Measurements from ENCODE around the gene MED8. TPM values are rescaled to one million over a fixed set of nuclear protein-coding genes. Genes with fewer than 3 reads are reported as not detected.

Gene MED8
- total and polyA plus RNA-seq, 2 experiments from 2014 or later: 16.6 to 25.7 TPM

GRCh38 chr1:43354471-43354870 is 35.1 kb downstream of the MED8 start:
- H3K4me3 Mint-ChIP-seq: no peak overlapping the region; the same call in 2 of the 3 replicates
- Histone ChIP-seq H3K27me3 (ENCODE audit: insufficient read depth) (no peaks in the 10 kb centered on the region), H2AFZ (no peak overlapping the region), H3F3A (replicated peaks; ENCODE audit: low read depth) (peaks cover 9% of the 10 kb centered on the region; the same call in 1 of the 2 replicates), H3K36me3 (ENCODE audit: insufficient read depth) (peaks cover under 1% of the 10 kb centered on the region; the same call in 1 of the 2 replicates), H3K9me2 (ENCODE audit: insufficient read depth) (no peaks in the 10 kb centered on the region), H4K20me1 (replicated peaks; ENCODE audit: insufficient read depth) (no peaks in the 10 kb centered on the region; the same call in 1 of the 2 replicates), H3K4me3 (no peak overlapping the region), H3K79me2 (replicated peaks; ENCODE audit: insufficient read depth) (peaks cover 10% of the 10 kb centered on the region), H3K27ac (ENCODE audit: low read depth) (no peak overlapping the region), H3K4me2 (no peak overlapping the region), H3K4me1 (ENCODE audit: insufficient read depth) (peaks cover 18% of the 10 kb centered on the region)
- TF ChIP-seq EZH2phosphoT487 (IDR thresholded peaks at IDR 0.05; ENCODE audit: unreplicated experiment) (no peak), REST (IDR thresholded peaks at IDR 0.05; ENCODE audit: unreplicated experiment) (no peak), ZNF331 (CRISPR knock-in tag; IDR thresholded peaks at IDR 0.05; ENCODE audit: low read depth) (no peak), ZNF114 (CRISPR knock-in tag; IDR thresholded peaks at IDR 0.05) (no peak), POLR2AphosphoS5 (IDR thresholded peaks at IDR 0.05; ENCODE audit: low read depth) (no peak), CREB1 (CRISPR knock-in tag; IDR thresholded peaks at IDR 0.05; ENCODE audit: low read depth) (no peak), JUNB (IDR thresholded peaks at IDR 0.05; ENCODE audit: unreplicated experiment) (no peak), NANOG (IDR thresholded peaks at IDR 0.05; ENCODE audit: borderline replicate concordance) (no peak), EZH2 (IDR thresholded peaks at IDR 0.05; ENCODE audit: low read depth, unreplicated experiment) (no peak), STAT1 (IDR thresholded peaks at IDR 0.05; ENCODE audit: unreplicated experiment) (no peak), ETS1 (IDR thresholded peaks at IDR 0.05) (no peak)
- TF ChIP-seq, protein P1, sequence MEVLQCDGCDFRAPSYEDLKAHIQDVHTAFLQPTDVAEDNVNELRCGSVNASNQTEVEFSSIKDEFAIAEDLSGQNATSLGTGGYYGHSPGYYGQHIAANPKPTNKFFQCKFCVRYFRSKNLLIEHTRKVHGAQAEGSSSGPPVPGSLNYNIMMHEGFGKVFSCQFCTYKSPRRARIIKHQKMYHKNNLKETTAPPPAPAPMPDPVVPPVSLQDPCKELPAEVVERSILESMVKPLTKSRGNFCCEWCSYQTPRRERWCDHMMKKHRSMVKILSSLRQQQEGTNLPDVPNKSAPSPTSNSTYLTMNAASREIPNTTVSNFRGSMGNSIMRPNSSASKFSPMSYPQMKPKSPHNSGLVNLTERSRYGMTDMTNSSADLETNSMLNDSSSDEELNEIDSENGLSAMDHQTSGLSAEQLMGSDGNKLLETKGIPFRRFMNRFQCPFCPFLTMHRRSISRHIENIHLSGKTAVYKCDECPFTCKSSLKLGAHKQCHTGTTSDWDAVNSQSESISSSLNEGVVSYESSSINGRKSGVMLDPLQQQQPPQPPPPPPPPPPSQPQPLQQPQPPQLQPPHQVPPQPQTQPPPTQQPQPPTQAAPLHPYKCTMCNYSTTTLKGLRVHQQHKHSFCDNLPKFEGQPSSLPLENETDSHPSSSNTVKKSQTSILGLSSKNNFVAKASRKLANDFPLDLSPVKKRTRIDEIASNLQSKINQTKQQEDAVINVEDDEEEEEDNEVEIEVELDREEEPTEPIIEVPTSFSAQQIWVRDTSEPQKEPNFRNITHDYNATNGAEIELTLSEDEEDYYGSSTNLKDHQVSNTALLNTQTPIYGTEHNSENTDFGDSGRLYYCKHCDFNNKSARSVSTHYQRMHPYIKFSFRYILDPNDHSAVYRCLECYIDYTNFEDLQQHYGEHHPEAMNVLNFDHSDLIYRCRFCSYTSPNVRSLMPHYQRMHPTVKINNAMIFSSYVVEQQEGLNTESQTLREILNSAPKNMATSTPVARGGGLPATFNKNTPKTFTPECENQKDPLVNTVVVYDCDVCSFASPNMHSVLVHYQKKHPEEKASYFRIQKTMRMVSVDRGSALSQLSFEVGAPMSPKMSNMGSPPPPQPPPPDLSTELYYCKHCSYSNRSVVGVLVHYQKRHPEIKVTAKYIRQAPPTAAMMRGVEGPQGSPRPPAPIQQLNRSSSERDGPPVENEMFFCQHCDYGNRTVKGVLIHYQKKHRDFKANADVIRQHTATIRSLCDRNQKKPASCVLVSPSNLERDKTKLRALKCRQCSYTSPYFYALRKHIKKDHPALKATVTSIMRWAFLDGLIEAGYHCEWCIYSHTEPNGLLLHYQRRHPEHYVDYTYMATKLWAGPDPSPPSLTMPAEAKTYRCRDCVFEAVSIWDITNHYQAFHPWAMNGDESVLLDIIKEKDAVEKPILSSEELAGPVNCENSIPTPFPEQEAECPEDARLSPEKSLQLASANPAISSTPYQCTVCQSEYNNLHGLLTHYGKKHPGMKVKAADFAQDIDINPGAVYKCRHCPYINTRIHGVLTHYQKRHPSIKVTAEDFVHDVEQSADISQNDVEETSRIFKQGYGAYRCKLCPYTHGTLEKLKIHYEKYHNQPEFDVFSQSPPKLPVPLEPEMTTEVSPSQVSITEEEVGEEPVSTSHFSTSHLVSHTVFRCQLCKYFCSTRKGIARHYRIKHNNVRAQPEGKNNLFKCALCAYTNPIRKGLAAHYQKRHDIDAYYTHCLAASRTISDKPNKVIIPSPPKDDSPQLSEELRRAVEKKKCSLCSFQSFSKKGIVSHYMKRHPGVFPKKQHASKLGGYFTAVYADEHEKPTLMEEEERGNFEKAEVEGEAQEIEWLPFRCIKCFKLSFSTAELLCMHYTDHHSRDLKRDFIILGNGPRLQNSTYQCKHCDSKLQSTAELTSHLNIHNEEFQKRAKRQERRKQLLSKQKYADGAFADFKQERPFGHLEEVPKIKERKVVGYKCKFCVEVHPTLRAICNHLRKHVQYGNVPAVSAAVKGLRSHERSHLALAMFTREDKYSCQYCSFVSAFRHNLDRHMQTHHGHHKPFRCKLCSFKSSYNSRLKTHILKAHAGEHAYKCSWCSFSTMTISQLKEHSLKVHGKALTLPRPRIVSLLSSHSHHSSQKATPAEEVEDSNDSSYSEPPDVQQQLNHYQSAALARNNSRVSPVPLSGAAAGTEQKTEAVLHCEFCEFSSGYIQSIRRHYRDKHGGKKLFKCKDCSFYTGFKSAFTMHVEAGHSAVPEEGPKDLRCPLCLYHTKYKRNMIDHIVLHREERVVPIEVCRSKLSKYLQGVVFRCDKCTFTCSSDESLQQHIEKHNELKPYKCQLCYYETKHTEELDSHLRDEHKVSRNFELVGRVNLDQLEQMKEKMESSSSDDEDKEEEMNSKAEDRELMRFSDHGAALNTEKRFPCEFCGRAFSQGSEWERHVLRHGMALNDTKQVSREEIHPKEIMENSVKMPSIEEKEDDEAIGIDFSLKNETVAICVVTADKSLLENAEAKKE (CRISPR knock-in tag; IDR thresholded peaks at IDR 0.05): no peak
- TF ChIP-seq, protein P2, sequence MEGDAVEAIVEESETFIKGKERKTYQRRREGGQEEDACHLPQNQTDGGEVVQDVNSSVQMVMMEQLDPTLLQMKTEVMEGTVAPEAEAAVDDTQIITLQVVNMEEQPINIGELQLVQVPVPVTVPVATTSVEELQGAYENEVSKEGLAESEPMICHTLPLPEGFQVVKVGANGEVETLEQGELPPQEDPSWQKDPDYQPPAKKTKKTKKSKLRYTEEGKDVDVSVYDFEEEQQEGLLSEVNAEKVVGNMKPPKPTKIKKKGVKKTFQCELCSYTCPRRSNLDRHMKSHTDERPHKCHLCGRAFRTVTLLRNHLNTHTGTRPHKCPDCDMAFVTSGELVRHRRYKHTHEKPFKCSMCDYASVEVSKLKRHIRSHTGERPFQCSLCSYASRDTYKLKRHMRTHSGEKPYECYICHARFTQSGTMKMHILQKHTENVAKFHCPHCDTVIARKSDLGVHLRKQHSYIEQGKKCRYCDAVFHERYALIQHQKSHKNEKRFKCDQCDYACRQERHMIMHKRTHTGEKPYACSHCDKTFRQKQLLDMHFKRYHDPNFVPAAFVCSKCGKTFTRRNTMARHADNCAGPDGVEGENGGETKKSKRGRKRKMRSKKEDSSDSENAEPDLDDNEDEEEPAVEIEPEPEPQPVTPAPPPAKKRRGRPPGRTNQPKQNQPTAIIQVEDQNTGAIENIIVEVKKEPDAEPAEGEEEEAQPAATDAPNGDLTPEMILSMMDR (conservative IDR thresholded peaks at IDR 0.05; ENCODE audit: low read depth in 2 of 2): no peak
- peaks cover 6% of the 10 kb centered on the region for H3K36me3 Mint-ChIP-seq (ENCODE audit: low read depth)
- no peak overlapping the region; the same call in 1 of the 2 replicates for H3K27ac Mint-ChIP-seq
- H3K27me3 Mint-ChIP-seq (ENCODE audit: insufficient read depth, low read depth, poor library complexity): peaks cover 17% of the 10 kb centered on the region
- no peak for DNase-seq (ENCODE audit: low spot score)
- ATAC-seq: no peak
- peaks cover 21% of the 10 kb centered on the region for H3K4me1 Mint-ChIP-seq
- no peaks in the 10 kb centered on the region for H3K9me3 Mint-ChIP-seq

Data from GM23338 (cell line).